Renal cortical epithelial cell (primary cell): ENCODE results near the gene MYO1E. TPM values are rescaled to one million over a fixed set of nuclear protein-coding genes. Genes with fewer than 3 reads are reported as not detected.
A peak's percentile ranks its signal among the peaks of the same experiment; 100 is the strongest.

Experiments
- DNase-seq: peaks from one replicate; pipeline ENCODE4 v3.0.0-alpha.2; 2011; ENCODE audit warnings: low read depth
- total RNA-seq: library from RNA; depleted of rRNA; stranded (reverse); fragments of >200 nt; gene quantifications from 2 replicates; pipeline ENCODE4 v1.2.3, GENCODE V29; 2014

Gene MYO1E
- total RNA-seq, 1 donor from 2014 or later = 694 TPM

- no peak for DNase-seq
Measured at GRCh38 chr15:59236394-59236793, 136.3 kb downstream of the MYO1E start.

DNA sequence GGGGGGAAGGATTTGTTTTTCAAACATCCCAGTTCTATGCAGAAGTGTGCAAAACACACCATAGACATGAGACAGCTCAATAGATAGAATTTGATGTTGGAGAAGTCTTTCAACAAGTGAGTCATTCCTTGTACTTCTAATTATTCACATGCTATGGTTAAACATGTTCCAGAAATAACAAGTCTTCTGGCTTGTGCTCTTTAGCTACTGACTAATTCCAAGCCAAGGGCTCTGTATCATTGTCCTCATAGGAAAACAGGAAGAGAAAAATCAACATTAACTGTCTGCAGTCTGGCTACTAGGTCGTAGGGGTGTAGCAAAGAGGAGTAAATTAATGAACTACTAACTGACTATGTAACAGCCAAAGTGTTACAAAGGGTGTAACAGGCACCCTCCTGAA lies 140.2 kb downstream of the MYO1E start:
- DNase-seq = peak; percentile 98

- no peak for DNase-seq
Measured at GRCh38 chr15:59230531-59231055, 142.1 kb downstream of the MYO1E start.

GRCh38 chr15:59229453-59229852 lies 143.2 kb downstream of the MYO1E start:
- DNase-seq = no peak

DNA sequence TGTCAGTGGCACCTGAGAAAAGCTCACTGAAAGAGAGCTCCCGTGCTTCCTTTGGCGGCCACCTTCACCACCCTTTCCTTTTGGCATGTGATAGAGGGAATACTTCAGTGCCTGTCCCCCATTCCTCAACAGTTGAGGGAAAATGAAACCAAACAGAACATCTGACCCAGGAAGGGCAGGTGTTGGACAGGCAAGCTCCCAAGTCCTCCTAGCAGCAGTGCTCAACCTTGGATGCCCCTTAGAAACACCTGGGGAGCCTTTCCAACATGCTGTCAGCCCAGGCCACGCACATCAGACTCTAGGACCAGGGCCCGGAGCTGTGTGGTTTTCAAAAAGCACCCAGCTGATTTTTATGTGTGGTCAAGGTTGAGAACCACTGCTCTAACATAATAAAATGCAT lies 143.7 kb downstream of the MYO1E start:
- no peak for DNase-seq

GRCh38 chr15:59227021-59227420 lies 145.7 kb downstream of the MYO1E start:
- no peak for DNase-seq

- no peak for DNase-seq
Measured at GRCh38 chr15:59224474-59224873, 148.2 kb downstream of the MYO1E start.

DNA sequence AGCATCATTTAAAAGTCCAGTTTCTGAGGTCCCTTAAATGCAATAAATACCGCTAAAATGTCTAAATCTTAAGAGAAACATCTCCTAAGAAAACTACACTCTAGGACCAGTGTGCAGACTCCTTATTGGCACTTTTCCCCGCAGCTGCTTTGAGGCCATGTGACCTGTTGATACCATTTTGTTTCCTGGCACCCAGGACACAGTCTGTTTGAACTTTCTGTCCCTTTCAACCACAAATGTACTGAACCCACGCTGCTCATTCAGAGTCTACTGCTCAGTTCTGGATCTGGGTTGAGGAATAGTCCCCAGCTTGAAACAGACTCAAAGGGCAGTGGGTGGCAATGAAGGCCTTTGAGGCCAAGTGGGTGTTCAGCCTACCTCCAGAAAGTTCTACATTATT lies 148.9 kb downstream of the MYO1E start:
- no peak for DNase-seq

DNA sequence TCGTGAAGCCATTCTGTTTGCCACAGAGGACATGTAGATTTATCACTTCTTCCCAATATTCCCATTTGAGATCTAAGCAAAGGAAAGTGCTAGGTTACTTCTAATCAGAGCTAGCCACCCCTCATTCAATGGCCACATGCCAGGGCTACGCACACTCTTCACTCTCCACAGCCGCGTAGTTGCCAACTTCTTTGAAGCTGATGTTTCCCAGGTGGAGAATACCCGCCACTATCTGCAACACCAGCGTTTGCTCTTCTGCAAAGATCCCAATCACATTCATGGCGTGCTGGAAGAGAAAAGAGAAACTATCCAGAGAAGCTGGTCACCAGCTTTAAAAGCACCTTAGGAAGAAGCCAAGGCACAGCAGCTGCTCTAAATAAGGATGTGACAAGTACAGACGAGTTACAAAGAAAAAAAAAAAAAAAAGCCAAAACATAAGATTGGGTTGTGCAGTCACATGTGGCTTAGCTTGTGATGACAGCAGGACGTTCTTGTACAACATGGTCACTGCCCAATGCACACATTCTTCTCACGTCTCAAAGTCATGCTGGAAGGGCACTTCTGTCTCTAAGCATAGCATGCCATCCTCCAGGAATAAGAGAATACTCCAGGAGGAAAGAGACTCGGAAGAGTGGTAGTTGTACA lies 149.6 kb downstream of the MYO1E start:
- DNase-seq = no peak

- peak; percentile 74 for DNase-seq
Measured at GRCh38 chr15:59221511-59222505, 150.9 kb downstream of the MYO1E start.

- DNase-seq = no peak
Measured at GRCh38 chr15:59218710-59219109, 154.0 kb downstream of the MYO1E start.

DNA sequence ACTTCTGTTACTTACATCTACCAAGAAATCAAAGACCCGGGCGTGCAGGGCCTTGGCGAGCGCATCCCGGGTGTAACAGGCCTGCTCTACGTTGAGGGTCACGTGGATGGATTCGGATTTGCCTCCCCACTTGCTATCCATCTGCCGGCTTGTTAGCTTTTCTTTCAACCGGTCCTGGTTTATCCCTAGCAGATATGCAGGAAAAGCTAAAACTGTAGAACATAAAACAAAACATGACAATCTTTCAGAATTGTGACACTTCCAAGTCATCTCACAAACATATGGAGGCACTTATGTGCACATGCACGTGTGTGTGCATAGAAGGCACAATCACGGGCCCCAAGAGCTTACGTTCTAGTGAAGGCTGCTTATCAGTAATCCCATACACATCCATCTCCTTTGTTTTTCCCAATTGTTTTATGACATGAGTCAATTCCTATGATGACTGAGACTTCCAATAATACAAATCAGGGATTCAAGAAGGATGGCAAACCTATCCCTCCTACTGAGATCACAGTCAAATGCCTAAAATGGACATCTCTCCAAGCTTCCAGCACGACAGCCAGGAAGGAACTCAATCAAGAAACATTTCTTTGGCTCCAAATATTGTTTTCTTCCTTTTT lies 154.7 kb downstream of the MYO1E start:
- no peak for DNase-seq

DNA sequence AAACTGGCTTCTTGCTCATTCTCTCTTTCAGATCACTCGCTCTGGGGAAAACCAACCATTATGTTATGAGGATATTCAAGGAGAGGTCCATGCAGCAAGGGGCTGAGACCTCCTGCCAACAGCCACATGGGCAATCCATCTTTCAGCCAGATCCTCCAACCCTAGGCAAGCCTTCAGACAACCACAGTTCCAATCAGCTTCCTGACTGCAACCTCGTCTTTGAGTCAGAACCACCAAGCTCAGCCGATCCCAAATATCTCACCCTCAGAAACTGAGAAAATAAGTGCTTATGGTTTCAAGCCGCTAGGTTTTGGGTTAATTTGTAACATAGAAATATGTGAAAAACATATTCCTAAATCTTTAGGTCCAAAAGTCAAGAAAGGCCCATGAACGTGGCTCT lies 155.8 kb downstream of the MYO1E start:
- no peak for DNase-seq

GRCh38 chr15:59210186-59210585 lies 162.5 kb downstream of the MYO1E start:
- no peak for DNase-seq

DNA sequence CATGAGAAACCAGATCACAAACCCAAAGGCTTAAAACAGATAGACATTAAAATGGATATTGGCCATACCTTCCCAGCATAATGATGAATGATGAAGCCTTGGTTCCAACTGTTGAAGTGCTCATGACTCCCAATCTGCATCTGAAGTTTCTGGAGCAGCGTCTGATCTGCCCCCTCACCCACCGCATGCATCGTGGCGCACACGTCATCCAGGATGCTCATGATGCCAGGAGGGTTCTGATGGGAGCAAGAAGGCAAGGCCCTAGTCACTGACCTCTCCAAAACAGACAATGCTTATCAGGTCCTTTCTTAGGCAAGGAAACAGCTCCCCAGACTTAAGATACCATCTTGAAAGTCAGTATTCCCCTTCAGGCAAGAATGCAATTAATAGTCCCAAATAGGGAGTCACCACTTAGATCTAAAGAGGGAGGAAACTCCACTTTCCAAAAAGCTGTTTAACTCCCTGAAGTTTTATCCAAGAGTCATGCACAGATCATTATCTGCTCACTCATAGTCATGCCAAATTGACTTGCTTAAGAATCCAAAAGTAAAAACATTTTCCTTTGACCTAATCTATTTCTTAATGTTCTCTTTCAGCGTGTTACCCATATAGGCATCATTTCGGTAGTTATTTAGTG lies 163.9 kb downstream of the MYO1E start:
- DNase-seq = no peak

- no peak for DNase-seq
Measured at GRCh38 chr15:59206623-59207183, 166.0 kb downstream of the MYO1E start, which contains the start of gene LDHAL6B. LDHAL6B (plus strand) TSS chr15:59206843; CDS start chr15:59206941, 98 bp downstream.

DNA sequence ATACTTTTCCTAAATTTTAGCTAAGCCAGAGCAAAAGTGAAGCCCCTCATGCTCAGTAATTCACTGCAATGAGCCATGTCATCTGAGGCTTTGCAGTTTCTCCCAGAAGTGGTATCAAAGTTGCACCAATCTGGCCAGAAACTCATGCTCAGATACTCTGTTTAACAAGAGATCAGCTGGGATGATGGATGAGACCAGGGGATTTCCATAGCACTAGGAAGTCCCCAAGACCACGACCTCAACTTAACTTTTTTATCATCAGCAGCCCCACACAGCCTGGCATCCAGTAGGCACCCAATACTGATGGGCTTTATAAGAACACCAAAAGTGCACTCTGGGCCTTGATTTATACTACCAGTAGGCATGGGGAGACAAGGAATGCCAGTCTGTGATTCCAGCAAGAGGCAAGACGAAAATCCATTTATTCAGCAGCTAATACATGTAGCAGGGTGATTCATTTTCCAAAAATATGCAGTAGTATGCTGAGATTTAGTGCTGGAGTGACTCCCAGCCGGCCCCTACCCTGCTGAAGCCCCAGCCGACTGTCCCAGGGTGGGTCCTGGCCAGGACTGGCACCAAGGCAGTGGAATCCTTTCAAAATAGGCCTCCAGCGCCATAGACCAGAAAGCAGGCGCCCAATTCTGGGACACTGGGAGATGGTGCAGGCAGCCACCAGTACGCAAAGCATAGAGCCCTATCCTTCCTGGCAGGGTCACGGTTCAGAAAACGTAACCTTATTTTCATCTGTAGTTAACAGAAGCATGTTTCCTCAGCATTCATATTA lies 166.6 kb downstream of the MYO1E start:
- no peak for DNase-seq

- no peak for DNase-seq
Measured at GRCh38 chr15:59203657-59204056, 169.0 kb downstream of the MYO1E start.

- DNase-seq = no peak
Measured at GRCh38 chr15:59203008-59203407, 169.7 kb downstream of the MYO1E start.

DNA sequence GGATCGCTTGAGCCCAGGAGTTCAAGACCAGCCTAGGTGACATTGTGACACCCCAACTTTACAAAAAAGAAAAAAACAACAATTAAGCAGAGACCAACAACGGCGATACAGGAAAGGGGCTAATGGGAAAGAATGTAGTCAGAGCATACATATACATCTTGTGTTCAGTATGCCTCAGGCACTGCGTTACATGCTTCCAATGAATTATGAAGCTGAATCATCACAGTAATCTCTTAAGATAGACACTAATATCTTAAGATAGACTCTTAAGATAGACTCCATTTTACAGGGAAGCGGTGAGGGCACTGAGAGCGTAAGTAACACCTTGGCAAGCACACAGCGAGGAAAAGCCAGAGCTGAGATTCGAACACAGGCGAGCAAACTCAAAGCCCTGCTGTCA lies 172.1 kb downstream of the MYO1E start:
- no peak for DNase-seq
